ENCODE measurements around the gene PPP2R3C.
"Not testable (repeated sequence)": the region's sequence is repeated elsewhere in the genome, so short reads cannot be mapped to it uniquely, and the experiment has no call there.

Gene PPP2R3C

GRCh38 chr14:35121887-35122695 lies at the start of gene PPP2R3C, which contains the start of gene PRORP:
TSS of gene PPP2R3C (minus strand) at chr14:35121990. CDS start at chr14:35121959, 31 bp downstream.
TSS of gene PRORP (plus strand) at chr14:35122552. CDS start at chr14:35123246, 694 bp downstream.
- peak; percentile 98 for DNase-seq

GRCh38 chr14:35167496-35167895 lies 45.7 kb upstream of the PPP2R3C start:
- DNase-seq: no peak

GRCh38 chr14:35164849-35165248 lies 43.1 kb upstream of the PPP2R3C start:
- DNase-seq: no peak

DNA sequence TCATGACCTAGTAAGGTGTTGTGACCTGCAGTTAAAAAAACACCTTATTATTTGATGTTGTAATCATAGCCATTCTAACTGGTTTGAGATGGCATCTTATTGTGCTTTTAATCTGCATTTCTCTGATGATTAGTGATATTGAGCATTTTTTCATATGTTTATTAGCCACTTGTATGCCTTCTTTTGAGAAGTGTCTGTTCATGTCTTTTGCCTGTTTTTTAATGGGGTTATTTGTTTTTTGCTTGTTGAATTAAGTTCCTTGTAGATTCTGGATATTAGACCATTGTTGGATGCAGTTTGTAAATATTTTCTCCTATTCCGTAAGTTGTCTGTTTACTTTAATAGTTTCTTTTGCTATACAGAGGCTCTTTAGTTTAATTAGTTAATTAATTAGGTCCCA lies 41.6 kb upstream of the PPP2R3C start:
- DNase-seq: no peak

DNA sequence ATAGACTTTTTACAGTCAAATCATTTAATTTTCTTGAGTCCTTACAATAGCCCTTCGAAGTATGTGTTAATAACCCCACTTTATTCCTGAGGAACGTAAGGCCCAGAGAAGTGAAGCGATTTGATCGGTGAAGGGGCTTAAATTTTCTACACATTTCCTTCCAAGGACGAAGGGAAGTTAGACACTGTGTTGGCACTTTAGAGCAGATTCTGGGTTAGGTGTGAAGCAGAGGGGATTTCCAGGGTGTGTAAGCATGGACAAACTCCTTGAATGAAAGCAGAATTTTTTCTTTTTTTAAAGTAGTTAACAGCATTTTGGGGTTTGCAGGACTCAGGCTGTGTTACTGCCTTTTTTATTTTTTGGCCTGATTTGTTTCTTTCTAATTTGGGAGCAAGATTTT lies 39.4 kb upstream of the PPP2R3C start:
- no peak for DNase-seq

DNA sequence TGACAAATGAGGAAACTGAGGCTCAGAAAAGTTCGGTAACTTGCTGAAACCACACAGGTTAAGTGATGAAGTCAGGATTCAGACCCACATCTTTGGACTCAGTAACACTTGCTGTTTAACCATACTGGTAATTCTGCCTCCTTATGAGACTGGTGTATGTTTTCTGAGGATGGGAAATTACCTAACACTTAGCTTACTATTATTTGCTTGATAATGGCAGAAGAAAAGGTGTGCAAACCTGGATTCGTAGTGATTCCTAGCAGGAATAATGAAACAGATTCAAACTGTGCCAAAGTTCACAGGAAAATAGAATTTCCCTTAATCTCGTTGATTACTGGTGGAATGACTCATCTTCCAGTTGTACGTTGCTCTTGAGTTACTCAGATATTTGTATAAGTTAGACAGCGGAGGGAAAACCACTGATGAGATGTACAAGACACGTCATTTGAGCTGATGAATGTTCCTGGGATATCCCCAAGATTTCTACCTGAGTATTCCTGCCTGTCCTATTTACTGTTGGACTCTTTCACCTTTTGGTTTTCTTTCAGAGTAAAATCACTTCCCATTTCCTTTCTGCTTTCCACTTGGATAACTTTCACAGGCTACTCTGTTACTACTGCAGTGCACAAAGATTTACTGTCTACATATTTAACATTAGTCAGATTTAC lies 38.1 kb upstream of the PPP2R3C start:
- DNase-seq: no peak

- DNase-seq: no peak
Measured at GRCh38 chr14:35158951-35159653, 37.3 kb upstream of the PPP2R3C start.

- no peak for DNase-seq
Measured at GRCh38 chr14:35158491-35158890, 36.7 kb upstream of the PPP2R3C start.

DNA sequence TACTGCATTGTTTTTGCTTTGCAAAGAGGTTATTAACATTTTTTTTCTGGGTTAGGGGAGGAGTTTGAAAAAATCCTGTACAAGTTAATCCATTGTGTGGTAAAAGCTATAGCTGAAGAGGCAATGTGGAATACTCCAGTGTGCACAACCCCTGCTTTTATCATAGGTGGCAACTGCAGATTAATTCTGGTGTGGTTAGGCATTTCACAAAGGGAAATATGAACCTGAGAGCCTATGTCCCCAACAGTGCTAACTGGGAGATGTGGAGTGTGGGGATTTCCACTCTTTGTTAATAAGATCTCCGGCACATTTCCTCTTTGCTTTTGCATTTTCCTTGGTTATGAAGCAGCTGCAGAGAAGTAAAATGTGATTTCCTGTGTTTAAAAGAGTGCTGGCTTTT lies 34.2 kb upstream of the PPP2R3C start:
- no peak for DNase-seq

GRCh38 chr14:35154016-35154415 lies 32.2 kb upstream of the PPP2R3C start:
- DNase-seq: no peak

- not testable (repeated sequence) for DNase-seq
Measured at GRCh38 chr14:35152531-35152930, 30.7 kb upstream of the PPP2R3C start.

GRCh38 chr14:35149239-35149638 lies 27.4 kb upstream of the PPP2R3C start:
- DNase-seq: no peak

- DNase-seq: no peak
Measured at GRCh38 chr14:35147711-35148110, 25.9 kb upstream of the PPP2R3C start.

DNA sequence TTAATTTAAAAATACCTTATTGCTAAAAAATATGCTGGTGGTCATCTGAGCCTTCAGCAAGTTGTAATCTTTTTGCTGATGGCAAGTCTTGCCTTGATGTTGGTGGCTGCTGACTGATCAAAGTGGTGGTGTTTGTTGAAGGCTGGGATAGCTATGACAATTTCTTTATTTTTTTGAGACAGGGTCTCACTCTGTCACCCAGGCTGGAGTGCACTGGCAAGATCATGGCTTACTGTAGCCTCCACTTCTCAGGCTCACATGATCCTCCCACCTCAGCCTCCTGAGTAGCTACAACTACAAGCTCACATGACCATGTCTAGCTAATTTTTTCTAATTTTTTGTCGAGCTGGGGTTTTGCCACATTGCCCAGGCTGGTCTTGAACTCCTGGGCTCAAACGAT lies 25.4 kb upstream of the PPP2R3C start:
- DNase-seq: no peak

- DNase-seq: no peak
Measured at GRCh38 chr14:35146711-35147149, 24.9 kb upstream of the PPP2R3C start.

GRCh38 chr14:35144029-35144428 lies 22.2 kb upstream of the PPP2R3C start:
- no peak for DNase-seq

DNA sequence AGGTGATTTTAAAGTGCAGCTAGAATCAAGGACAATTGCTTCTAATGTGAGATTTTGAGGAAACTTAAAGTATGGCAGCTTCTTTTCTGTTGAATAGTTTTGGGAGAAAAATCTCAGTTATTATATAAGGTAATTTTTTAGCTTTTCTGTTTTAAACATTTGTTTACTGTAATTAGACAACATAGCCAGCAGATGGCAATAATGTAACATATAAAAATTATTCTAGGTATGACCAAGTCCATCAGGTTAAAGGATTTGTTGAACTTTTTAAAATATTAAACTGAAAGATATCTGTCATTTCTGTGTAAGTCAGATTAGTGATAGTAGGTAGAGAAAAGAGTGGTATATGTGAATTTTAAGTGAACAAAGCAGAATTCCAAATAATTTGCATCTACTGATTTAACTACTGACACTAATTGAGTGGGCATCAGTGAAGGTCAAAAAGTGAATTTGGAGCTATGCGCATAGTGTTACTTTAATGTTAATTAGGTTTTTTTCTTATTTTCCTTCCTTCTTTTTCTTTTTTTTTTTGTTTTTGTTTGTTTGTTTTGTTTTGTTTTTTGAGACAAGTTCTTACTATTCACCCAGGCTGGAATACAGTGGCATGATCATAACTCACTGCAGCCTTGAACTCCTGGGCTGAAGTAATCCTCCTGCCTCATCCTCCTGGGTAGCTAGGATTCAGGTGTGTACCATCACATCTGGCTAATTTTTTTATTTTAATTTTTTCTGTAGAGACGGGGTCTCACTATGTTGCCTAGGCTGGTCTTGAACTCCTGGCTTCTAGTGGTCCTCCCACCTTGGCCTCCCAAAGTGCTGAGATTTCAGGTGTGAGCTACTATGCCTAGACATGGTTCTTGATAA lies 19.2 kb upstream of the PPP2R3C start:
- DNase-seq: peak; percentile 31

DNA sequence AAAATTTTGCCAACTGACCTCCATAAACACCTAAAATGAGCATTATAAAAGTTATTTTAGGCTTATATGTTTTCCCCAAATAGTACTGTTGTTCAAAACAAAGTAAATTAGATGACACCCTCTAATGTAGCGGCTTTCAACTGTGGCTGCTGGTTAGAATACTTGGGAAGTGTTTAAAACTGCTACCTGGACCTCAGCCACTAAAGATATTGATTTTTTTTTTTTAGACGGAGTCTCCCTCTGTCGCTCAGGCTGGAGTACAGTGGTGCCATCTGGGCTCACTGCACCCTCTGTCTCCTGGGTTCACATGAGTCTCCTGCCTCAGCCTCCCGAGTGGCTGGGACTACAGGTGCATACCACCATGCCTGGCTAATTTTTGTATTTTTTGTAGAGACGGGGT lies 16.8 kb upstream of the PPP2R3C start:
- no peak for DNase-seq

DNA sequence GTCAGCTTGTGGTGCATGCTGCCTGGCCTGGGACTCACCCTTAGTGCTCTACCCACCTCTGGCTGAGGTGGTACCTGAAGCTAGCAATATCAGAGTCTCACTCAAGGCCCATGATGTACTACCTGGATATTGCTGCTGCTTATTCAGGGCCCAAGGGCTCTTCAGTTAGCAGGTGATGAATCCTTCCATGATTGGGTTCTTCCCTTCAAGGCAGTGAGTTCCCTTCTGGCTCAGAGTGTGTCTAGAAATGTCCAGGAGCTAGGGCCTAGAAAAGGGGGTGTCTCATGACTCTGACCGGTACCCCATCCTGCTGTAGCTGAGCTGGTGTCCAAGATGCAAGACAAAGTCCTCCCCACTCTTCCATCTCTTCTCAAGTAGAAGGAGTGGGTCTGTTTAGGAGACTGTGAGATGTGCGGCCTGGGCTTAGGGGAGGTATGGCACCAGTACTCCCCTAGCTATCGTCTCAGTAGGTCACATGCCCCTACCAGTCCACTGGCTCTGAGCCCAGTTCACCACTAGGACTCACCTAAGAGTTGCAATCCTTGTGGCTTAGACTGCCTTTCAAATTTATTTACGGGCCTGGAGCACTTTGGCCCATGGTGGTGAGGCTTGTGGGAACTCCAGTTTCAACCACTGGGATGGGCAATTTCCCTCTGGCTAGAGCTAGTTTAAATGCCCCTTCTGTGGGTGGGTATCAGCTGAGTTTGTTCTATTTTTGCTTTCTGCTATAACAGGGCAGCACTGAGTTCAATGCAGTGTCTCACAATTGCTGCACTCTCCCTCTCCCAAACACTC lies 12.7 kb upstream of the PPP2R3C start:
- no peak for DNase-seq

GRCh38 chr14:35133542-35134328 lies 11.9 kb upstream of the PPP2R3C start:
- no peak for DNase-seq

- DNase-seq: no peak
Measured at GRCh38 chr14:35124127-35124526, 2.3 kb upstream of the PPP2R3C start.
